GM23338 (cell line): ENCODE data around the gene SLC35E2B.
"Not testable (repeated sequence)": the region's sequence is repeated elsewhere in the genome, so short reads cannot be mapped to it uniquely, and the experiment has no call there.

Experiments
- CREB1 ChIP-seq: fragments of 250-450 bp; sonication (Bioruptor Pico); IDR thresholded peaks from 2 replicates; pipeline ENCODE4 v1.5.0; 2020; ENCODE audit warnings: low read depth, mild to moderate bottlenecking, moderate library complexity
- EZH2 ChIP-seq: fragments of 200-600 bp; sonication (generic); IDR thresholded peaks from one replicate; pipeline ENCODE4 v1.8.0; 2017; ENCODE audit warnings: antibody characterized with exemption, mild to moderate bottlenecking, low read depth; ENCODE audit not compliant: unreplicated experiment
- EZH2phosphoT487 ChIP-seq: fragments of 200-600 bp; sonication (generic); IDR thresholded peaks from one replicate; pipeline ENCODE4 v1.8.1; 2018; ENCODE audit warnings: antibody characterized with exemption; ENCODE audit not compliant: unreplicated experiment
- JUNB ChIP-seq: IDR thresholded peaks from one replicate; pipeline ENCODE4 v1.6.1; 2016; ENCODE audit warnings: antibody characterized with exemption; ENCODE audit not compliant: unreplicated experiment
- POLR2AphosphoS5 ChIP-seq: IDR thresholded peaks from 2 replicates; pipeline ENCODE4 v1.6.1; 2016; ENCODE audit warnings: antibody characterized with exemption, low read depth
- TF ChIP-seq, protein P1 (sequence below), 2 experiments: fragments of 200-600 bp in 1 of 2; sonication (generic) in 1 of 2; conservative IDR thresholded peaks; 2 replicates each; pipeline versions ENCODE4 v1.5.1 to v1.6.1; 2016 to 2017; ENCODE audit warnings: antibody characterized with exemption in 2 of 2, low read depth in 2 of 2, mild to moderate bottlenecking in 2 of 2, moderate library complexity in 1 of 2
- TF ChIP-seq, protein P2 (sequence below): IDR thresholded peaks from one replicate; pipeline ENCODE4 v1.6.1; 2018; ENCODE audit warnings: antibody characterized with exemption; ENCODE audit not compliant: unreplicated experiment

DNA sequence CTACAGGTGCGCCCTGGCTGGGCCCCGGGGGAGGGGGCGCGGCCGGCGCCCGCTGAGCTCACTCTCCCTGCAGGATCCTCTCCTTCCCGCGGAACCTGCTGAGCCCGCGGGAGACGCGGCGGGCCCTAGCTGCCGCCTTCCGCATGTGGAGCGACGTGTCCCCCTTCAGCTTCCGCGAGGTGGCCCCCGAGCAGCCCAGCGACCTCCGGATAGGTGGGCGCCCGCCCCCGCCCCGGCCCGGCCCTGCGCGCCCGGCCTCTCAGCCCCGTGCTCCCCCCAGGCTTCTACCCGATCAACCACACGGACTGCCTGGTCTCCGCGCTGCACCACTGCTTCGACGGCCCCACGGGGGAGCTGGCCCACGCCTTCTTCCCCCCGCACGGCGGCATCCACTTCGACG lies 7.5 kb upstream of the SLC35E2B start:
- TF ChIP-seq, protein P1, sequence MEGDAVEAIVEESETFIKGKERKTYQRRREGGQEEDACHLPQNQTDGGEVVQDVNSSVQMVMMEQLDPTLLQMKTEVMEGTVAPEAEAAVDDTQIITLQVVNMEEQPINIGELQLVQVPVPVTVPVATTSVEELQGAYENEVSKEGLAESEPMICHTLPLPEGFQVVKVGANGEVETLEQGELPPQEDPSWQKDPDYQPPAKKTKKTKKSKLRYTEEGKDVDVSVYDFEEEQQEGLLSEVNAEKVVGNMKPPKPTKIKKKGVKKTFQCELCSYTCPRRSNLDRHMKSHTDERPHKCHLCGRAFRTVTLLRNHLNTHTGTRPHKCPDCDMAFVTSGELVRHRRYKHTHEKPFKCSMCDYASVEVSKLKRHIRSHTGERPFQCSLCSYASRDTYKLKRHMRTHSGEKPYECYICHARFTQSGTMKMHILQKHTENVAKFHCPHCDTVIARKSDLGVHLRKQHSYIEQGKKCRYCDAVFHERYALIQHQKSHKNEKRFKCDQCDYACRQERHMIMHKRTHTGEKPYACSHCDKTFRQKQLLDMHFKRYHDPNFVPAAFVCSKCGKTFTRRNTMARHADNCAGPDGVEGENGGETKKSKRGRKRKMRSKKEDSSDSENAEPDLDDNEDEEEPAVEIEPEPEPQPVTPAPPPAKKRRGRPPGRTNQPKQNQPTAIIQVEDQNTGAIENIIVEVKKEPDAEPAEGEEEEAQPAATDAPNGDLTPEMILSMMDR (conservative IDR thresholded peaks at IDR 0.05; ENCODE audit: low read depth in 2 of 2) = not testable (repeated sequence)
- TF ChIP-seq POLR2AphosphoS5; EZH2; JUNB; CREB1 (CRISPR knock-in tag); EZH2phosphoT487: not testable (repeated sequence)
- TF ChIP-seq, protein P2, sequence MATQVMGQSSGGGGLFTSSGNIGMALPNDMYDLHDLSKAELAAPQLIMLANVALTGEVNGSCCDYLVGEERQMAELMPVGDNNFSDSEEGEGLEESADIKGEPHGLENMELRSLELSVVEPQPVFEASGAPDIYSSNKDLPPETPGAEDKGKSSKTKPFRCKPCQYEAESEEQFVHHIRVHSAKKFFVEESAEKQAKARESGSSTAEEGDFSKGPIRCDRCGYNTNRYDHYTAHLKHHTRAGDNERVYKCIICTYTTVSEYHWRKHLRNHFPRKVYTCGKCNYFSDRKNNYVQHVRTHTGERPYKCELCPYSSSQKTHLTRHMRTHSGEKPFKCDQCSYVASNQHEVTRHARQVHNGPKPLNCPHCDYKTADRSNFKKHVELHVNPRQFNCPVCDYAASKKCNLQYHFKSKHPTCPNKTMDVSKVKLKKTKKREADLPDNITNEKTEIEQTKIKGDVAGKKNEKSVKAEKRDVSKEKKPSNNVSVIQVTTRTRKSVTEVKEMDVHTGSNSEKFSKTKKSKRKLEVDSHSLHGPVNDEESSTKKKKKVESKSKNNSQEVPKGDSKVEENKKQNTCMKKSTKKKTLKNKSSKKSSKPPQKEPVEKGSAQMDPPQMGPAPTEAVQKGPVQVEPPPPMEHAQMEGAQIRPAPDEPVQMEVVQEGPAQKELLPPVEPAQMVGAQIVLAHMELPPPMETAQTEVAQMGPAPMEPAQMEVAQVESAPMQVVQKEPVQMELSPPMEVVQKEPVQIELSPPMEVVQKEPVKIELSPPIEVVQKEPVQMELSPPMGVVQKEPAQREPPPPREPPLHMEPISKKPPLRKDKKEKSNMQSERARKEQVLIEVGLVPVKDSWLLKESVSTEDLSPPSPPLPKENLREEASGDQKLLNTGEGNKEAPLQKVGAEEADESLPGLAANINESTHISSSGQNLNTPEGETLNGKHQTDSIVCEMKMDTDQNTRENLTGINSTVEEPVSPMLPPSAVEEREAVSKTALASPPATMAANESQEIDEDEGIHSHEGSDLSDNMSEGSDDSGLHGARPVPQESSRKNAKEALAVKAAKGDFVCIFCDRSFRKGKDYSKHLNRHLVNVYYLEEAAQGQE = not testable (repeated sequence)
